Measurements from ENCODE around the gene CX3CL1.

GRCh38 chr16:57405097-57405496 lies 32.8 kb downstream of the CX3CL1 start:
- no peak for TF ChIP-seq TBX3 (IDR thresholded peaks at IDR 0.05; ENCODE audit: borderline replicate concordance)
- no peak for TF ChIP-seq E2F1 (CRISPR knock-in tag; IDR thresholded peaks at IDR 0.05)
- no peak for TF ChIP-seq ETV6 (CRISPR knock-in tag; conservative IDR thresholded peaks at IDR 0.05)
- TF ChIP-seq, protein P1, sequence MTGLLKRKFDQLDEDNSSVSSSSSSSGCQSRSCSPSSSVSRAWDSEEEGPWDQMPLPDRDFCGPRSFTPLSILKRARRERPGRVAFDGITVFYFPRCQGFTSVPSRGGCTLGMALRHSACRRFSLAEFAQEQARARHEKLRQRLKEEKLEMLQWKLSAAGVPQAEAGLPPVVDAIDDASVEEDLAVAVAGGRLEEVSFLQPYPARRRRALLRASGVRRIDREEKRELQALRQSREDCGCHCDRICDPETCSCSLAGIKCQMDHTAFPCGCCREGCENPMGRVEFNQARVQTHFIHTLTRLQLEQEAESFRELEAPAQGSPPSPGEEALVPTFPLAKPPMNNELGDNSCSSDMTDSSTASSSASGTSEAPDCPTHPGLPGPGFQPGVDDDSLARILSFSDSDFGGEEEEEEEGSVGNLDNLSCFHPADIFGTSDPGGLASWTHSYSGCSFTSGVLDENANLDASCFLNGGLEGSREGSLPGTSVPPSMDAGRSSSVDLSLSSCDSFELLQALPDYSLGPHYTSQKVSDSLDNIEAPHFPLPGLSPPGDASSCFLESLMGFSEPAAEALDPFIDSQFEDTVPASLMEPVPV (CRISPR knock-in tag; IDR thresholded peaks at IDR 0.05) = no peak
- TF ChIP-seq JUN (CRISPR knock-in tag; IDR thresholded peaks at IDR 0.05) = no peak
- TF ChIP-seq, protein P2, sequence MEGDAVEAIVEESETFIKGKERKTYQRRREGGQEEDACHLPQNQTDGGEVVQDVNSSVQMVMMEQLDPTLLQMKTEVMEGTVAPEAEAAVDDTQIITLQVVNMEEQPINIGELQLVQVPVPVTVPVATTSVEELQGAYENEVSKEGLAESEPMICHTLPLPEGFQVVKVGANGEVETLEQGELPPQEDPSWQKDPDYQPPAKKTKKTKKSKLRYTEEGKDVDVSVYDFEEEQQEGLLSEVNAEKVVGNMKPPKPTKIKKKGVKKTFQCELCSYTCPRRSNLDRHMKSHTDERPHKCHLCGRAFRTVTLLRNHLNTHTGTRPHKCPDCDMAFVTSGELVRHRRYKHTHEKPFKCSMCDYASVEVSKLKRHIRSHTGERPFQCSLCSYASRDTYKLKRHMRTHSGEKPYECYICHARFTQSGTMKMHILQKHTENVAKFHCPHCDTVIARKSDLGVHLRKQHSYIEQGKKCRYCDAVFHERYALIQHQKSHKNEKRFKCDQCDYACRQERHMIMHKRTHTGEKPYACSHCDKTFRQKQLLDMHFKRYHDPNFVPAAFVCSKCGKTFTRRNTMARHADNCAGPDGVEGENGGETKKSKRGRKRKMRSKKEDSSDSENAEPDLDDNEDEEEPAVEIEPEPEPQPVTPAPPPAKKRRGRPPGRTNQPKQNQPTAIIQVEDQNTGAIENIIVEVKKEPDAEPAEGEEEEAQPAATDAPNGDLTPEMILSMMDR (CRISPR knock-in tag; IDR thresholded peaks at IDR 0.05) = no peak
- TF ChIP-seq ZNF496 (CRISPR knock-in tag; IDR thresholded peaks at IDR 0.05; ENCODE audit: insufficient replicate concordance) = no peak
- TF ChIP-seq, protein P3, sequence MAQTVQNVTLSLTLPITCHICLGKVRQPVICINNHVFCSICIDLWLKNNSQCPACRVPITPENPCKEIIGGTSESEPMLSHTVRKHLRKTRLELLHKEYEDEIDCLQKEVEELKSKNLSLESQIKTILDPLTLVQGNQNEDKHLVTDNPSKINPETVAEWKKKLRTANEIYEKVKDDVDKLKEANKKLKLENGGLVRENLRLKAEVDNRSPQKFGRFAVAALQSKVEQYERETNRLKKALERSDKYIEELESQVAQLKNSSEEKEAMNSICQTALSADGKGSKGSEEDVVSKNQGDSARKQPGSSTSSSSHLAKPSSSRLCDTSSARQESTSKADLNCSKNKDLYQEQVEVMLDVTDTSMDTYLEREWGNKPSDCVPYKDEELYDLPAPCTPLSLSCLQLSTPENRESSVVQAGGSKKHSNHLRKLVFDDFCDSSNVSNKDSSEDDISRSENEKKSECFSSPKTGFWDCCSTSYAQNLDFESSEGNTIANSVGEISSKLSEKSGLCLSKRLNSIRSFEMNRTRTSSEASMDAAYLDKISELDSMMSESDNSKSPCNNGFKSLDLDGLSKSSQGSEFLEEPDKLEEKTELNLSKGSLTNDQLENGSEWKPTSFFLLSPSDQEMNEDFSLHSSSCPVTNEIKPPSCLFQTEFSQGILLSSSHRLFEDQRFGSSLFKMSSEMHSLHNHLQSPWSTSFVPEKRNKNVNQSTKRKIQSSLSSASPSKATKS (CRISPR knock-in tag; IDR thresholded peaks at IDR 0.05) = no peak
- TF ChIP-seq POLR2A (IDR thresholded peaks at IDR 0.05; ENCODE audit: insufficient read depth in 1 of 2, low read depth in 2 of 2, low read length in 2 of 2) = no peak
- no peak for TF ChIP-seq ZNF451 (CRISPR knock-in tag; IDR thresholded peaks at IDR 0.05)

Data from HepG2 (cell line).